ENCODE data around the gene FAM241B. TPM values are rescaled to one million over a fixed set of nuclear protein-coding genes. Genes with fewer than 3 reads are reported as not detected.

Gene FAM241B
- total RNA-seq, 4 donors from 2014 or later: 1.1 to 2.6 (median 2.5) TPM; not detected in 1

- H3K9me3 ChIP-seq: no peaks in the 10 kb centered on the region
- ATAC-seq (no peak), DNase-seq (no peak)
- no peaks in the 10 kb centered on the region for H3K36me3 ChIP-seq
- H3K27me3 ChIP-seq: peaks cover 0 to 6% (median 4%) of the 10 kb centered on the region in 3 donors
- TF ChIP-seq POLR2A (IDR thresholded peaks at IDR 0.05) (no peak), CTCF (IDR thresholded peaks at IDR 0.05 in 4 of 5, conservative IDR thresholded peaks at IDR 0.05 in 1 of 5) (no peak)
- intact Hi-C loops (cut with DNase I; ENCODE audit: low total_unique reads) (no loop called here), in situ Hi-C loops (cut with MboI; ENCODE audit: low sequenced_read_pairs in 4 of 4) (no loop called here)
- H3K4me1 ChIP-seq: no peaks in the 10 kb centered on the region
- no peak overlapping the region for H3K4me3 ChIP-seq
- no peak overlapping the region for H3K27ac ChIP-seq
These were observed 49.7 kb downstream of the FAM241B start for GRCh38 chr10:69679736-69680135.

- in situ Hi-C loops (cut with MboI; ENCODE audit: low sequenced_read_pairs in 4 of 4): no loop called here
- Histone ChIP-seq H3K9me3 (no peaks in the 10 kb centered on the region), H3K4me3 (no peak overlapping the region), H3K27me3 (peaks cover 0 to 6% (median 4%) of the 10 kb centered on the region in 3 donors), H3K27ac (no peak overlapping the region), H3K4me1 (peaks cover 0 to 1% of the 10 kb centered on the region in 2 donors), H3K36me3 (no peaks in the 10 kb centered on the region)
- TF ChIP-seq POLR2A (IDR thresholded peaks at IDR 0.05) (no peak), CTCF (IDR thresholded peaks at IDR 0.05 in 4 of 5, conservative IDR thresholded peaks at IDR 0.05 in 1 of 5) (no peak)
- ATAC-seq (no peak), DNase-seq (no peak)
- intact Hi-C loops (cut with DNase I; ENCODE audit: low total_unique reads): no loop called here
These were observed 50.6 kb downstream of the FAM241B start for GRCh38 chr10:69680610-69681009.

- Histone ChIP-seq H3K9me3 (no peaks in the 10 kb centered on the region), H3K27me3 (peaks cover 0 to 6% (median 4%) of the 10 kb centered on the region in 3 donors), H3K27ac (no peak overlapping the region), H3K4me3 (no peak overlapping the region), H3K36me3 (no peaks in the 10 kb centered on the region), H3K4me1 (peaks cover 0 to 9% of the 10 kb centered on the region in 2 donors)
- DNase-seq: no peak
- TF ChIP-seq CTCF (IDR thresholded peaks at IDR 0.05 in 4 of 5, conservative IDR thresholded peaks at IDR 0.05 in 1 of 5) (no peak), POLR2A (IDR thresholded peaks at IDR 0.05) (no peak)
- in situ Hi-C loops (cut with MboI; ENCODE audit: low sequenced_read_pairs in 4 of 4): no loop called here
- intact Hi-C loops (cut with DNase I; ENCODE audit: low total_unique reads): no loop called here
- ATAC-seq: no peak
These were observed 51.4 kb downstream of the FAM241B start for GRCh38 chr10:69681436-69681835.

GRCh38 chr10:69682955-69683474, 53.0 kb downstream of the FAM241B start:
- ATAC-seq: no peak
- no peaks in the 10 kb centered on the region for H3K9me3 ChIP-seq
- DNase-seq: no peak
- no peaks in the 10 kb centered on the region for H3K36me3 ChIP-seq
- in situ Hi-C loops (cut with MboI; ENCODE audit: low sequenced_read_pairs in 4 of 4): no loop called here
- H3K27ac ChIP-seq: no peak overlapping the region
- intact Hi-C loops (cut with DNase I; ENCODE audit: low total_unique reads): no loop called here
- H3K4me1 ChIP-seq: peaks cover 0 to 15% of the 10 kb centered on the region in 2 donors
- peaks cover 0 to 3% (median 1%) of the 10 kb centered on the region in 3 donors for H3K27me3 ChIP-seq
- no peak overlapping the region for H3K4me3 ChIP-seq
- TF ChIP-seq POLR2A (IDR thresholded peaks at IDR 0.05) (no peak), CTCF (IDR thresholded peaks at IDR 0.05 in 4 of 5, conservative IDR thresholded peaks at IDR 0.05 in 1 of 5) (no peak)

Other genes starting within 250 kb of the FAM241B start
- gene TACR2, start 213.3 kb upstream of the FAM241B start, total RNA-seq: under 1 TPM in 2 of 4 donors, not detected in 2; 0.36 to 0.49 TPM
- gene TSPAN15, start 178.8 kb upstream of the FAM241B start, total RNA-seq: 10 to 100 TPM in 2 of 4 donors, 1 to 10 TPM in 2; 7.9 to 21.0 (median 11.8) TPM
- not detected for gene NEUROG3, start 56.8 kb upstream of the FAM241B start, total RNA-seq
- gene COL13A1, start 171.7 kb downstream of the FAM241B start, total RNA-seq: 1 to 10 TPM in 3 of 4 donors, under 1 TPM in 1; 0.19 to 6.9 (median 2.4) TPM

All from gastrocnemius medialis (tissue), 4 donors.